Fibroblast of pulmonary artery (primary cell): Measurements from ENCODE around the gene PRAC2.

Experiments
- DNase-seq: peaks from one replicate; pipeline ENCODE4 v3.0.0-alpha.2; 2010; ENCODE audit warnings: low read depth
- H3K4me3 ChIP-seq: replicated peaks from 2 replicates; pipeline ENCODE4 v1.5.1; 2011; ENCODE audit warnings: low read depth, mild to moderate bottlenecking, control low read depth, low read length, moderate library complexity
- CTCF ChIP-seq: IDR thresholded peaks from 2 replicates; pipeline ENCODE4 v1.5.1; 2011; ENCODE audit warnings: mild to moderate bottlenecking, control low read depth, low read length, inconsistent platforms; ENCODE audit errors: missing control alignments

Gene PRAC2

GRCh38 chr17:48726114-48726915 lies 3.3 kb downstream of the PRAC2 start:
- no peak overlapping the region for H3K4me3 ChIP-seq
- TF ChIP-seq CTCF: no peak
- no peak for DNase-seq

- no peak overlapping the region for H3K4me3 ChIP-seq
- no peak for DNase-seq
- no peak for TF ChIP-seq CTCF
Observed at GRCh38 chr17:48726916-48727286, 3.9 kb downstream of the PRAC2 start.

- H3K4me3 ChIP-seq: no peak overlapping the region
- no peak for TF ChIP-seq CTCF
- DNase-seq: no peak
Observed at GRCh38 chr17:48727415-48728175, 4.6 kb downstream of the PRAC2 start.

- DNase-seq: peak; percentile 24
- H3K4me3 ChIP-seq: no peak within 1 kb of the TSS
Observed at GRCh38 chr17:48728232-48729231, 5.5 kb downstream of the PRAC2 start, which contains the start of gene HOXB13. HOXB13 (minus strand) TSS chr17:48728750; CDS start chr17:48728593, 157 bp downstream.

GRCh38 chr17:48729335-48730239 lies 6.6 kb downstream of the PRAC2 start:
- H3K4me3 ChIP-seq: no peak overlapping the region
- no peak for DNase-seq
- no peak for TF ChIP-seq CTCF

More at GRCh38 chr17:48728232-48729231, 5.5 kb downstream of the PRAC2 start, which contains the start of gene HOXB13:
- TF ChIP-seq CTCF: no peak

GRCh38 chr17:48730240-48730550 lies 7.2 kb downstream of the PRAC2 start:
- TF ChIP-seq CTCF: no peak
- no peak overlapping the region for H3K4me3 ChIP-seq
- no peak for DNase-seq
